HL-60 (cell line): ENCODE data around the gene ZNF837.

ENCODE experiments used
- GABPA ChIP-seq: IDR thresholded peaks from 2 replicates; pipeline ENCODE4 v1.6.1; 2012; ENCODE audit warnings: low read depth
- POLR2AphosphoS5 ChIP-seq: IDR thresholded peaks from 2 replicates; pipeline ENCODE4 v1.6.1; 2012; ENCODE audit warnings: low read depth
- SPI1 ChIP-seq: IDR thresholded peaks from 2 replicates; pipeline ENCODE4 v1.6.1; 2012; ENCODE audit warnings: low read depth, mild to moderate bottlenecking, borderline replicate concordance
- TF ChIP-seq, protein P1 (sequence below): IDR thresholded peaks from one replicate; pipeline ENCODE4 v1.5.1; 2011; ENCODE audit warnings: low read length, control low read depth, inconsistent platforms; ENCODE audit not compliant: insufficient read depth

DNA sequence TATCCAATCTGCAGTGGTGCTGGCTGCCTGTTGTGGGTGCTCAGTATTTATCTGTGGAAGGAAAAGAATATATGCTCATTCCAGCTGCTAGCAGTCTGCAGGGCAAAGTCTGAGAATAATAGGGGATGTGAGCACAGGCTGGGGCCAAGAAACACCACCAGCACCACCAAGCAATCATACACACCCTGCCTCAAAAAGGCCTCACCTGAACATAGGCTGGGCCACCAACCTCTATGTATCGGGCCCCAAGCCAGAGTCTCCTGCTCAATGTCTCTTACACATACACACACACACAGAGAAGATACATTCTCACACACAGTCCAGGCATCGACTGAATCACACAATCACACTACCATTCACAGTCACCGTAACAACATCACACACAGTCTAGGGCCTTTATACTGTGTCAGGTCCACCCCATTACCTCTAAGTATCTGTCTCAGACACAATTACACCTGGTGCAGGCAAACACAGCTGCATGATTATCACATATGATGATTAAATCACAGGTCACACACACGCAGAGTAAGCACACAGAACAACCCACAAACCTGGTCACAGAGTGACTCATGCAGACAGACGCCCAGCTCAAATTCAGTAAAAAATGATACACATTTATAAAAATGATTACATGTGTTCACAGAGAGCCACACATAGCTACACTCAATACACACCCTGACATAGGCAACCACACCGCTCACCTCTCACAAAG lies 55.4 kb downstream of the ZNF837 start:
- no peak for TF ChIP-seq SPI1
- TF ChIP-seq, protein P1, sequence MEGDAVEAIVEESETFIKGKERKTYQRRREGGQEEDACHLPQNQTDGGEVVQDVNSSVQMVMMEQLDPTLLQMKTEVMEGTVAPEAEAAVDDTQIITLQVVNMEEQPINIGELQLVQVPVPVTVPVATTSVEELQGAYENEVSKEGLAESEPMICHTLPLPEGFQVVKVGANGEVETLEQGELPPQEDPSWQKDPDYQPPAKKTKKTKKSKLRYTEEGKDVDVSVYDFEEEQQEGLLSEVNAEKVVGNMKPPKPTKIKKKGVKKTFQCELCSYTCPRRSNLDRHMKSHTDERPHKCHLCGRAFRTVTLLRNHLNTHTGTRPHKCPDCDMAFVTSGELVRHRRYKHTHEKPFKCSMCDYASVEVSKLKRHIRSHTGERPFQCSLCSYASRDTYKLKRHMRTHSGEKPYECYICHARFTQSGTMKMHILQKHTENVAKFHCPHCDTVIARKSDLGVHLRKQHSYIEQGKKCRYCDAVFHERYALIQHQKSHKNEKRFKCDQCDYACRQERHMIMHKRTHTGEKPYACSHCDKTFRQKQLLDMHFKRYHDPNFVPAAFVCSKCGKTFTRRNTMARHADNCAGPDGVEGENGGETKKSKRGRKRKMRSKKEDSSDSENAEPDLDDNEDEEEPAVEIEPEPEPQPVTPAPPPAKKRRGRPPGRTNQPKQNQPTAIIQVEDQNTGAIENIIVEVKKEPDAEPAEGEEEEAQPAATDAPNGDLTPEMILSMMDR: no peak
- TF ChIP-seq POLR2AphosphoS5: no peak
- no peak for TF ChIP-seq GABPA
